H9 (cell line): ENCODE results near the gene HSD17B13. TPM values are rescaled to one million over a fixed set of nuclear protein-coding genes. Genes with fewer than 3 reads are reported as not detected.

ENCODE experiments used
- DNase-seq: peaks from one replicate; pipeline ENCODE4 v3.0.0-alpha.2; 2017
- H2AFZ ChIP-seq: one replicate; pipeline ENCODE4 v1.6.1; 2013; ENCODE audit warnings: mild to moderate bottlenecking, low read length, control low read depth, moderate library complexity
- H2AK5ac ChIP-seq: 2 replicates; pipeline ENCODE4 v1.6.1; 2013; ENCODE audit warnings: low read length, control low read depth, mixed read lengths; ENCODE audit not compliant: insufficient read length
- H2BK120ac ChIP-seq: one replicate; pipeline ENCODE4 v1.6.1; 2013; ENCODE audit warnings: low read depth, mild to moderate bottlenecking, low read length, control low read depth, inconsistent platforms; ENCODE audit not compliant: poor library complexity, severe bottlenecking
- H2BK12ac ChIP-seq: 2 replicates; pipeline ENCODE4 v1.6.1; 2013; ENCODE audit warnings: low read length, control low read depth, mixed read lengths, low read depth; ENCODE audit not compliant: insufficient read length
- H2BK15ac ChIP-seq: 2 replicates; pipeline ENCODE4 v1.6.1; 2013; ENCODE audit warnings: low read depth, low read length, control low read depth
- H2BK20ac ChIP-seq: one replicate; pipeline ENCODE4 v1.6.1; 2013; ENCODE audit warnings: low read depth, mild to moderate bottlenecking, low read length, control low read depth, inconsistent platforms; ENCODE audit not compliant: poor library complexity, severe bottlenecking
- H2BK5ac ChIP-seq: 2 replicates; pipeline ENCODE4 v1.6.1; 2013; ENCODE audit warnings: low read length, control low read depth, mixed read lengths; ENCODE audit not compliant: insufficient read length
- H3K14ac ChIP-seq: 2 replicates; pipeline ENCODE4 v1.6.1; 2013; ENCODE audit warnings: low read length, control low read depth; ENCODE audit not compliant: insufficient read depth
- H3K18ac ChIP-seq: 2 replicates; pipeline ENCODE4 v1.6.1; 2013; ENCODE audit warnings: low read depth, mild to moderate bottlenecking, mixed read lengths, low read length, control low read depth; ENCODE audit not compliant: insufficient read length
- H3K23ac ChIP-seq: 2 replicates; pipeline ENCODE4 v1.6.1; 2013; ENCODE audit warnings: low read length, control low read depth, mixed read lengths, low read depth; ENCODE audit not compliant: insufficient read length
- H3K23me2 ChIP-seq: 2 replicates; pipeline ENCODE4 v1.6.1; 2013; ENCODE audit warnings: low read depth, mild to moderate bottlenecking, mixed read lengths, low read length, control low read depth; ENCODE audit not compliant: insufficient read length, poor library complexity, severe bottlenecking
- H3K27ac ChIP-seq: 2 replicates; pipeline ENCODE4 v1.5.1; 2013; ENCODE audit warnings: low read length, control low read depth, mixed read lengths, low read depth; ENCODE audit not compliant: insufficient read length
- H3K27me3 ChIP-seq: 2 replicates; pipeline ENCODE4 v1.6.1; 2013; ENCODE audit warnings: low read length, control low read depth, inconsistent platforms; ENCODE audit not compliant: insufficient read depth
- H3K4ac ChIP-seq: 2 replicates; pipeline ENCODE4 v1.6.1; 2013; ENCODE audit warnings: low read depth, mild to moderate bottlenecking, control low read depth, inconsistent platforms, low read length, moderate library complexity
- H3K4me1 ChIP-seq: 2 replicates; pipeline ENCODE4 v1.6.1; 2013; ENCODE audit warnings: low read length, control low read depth, inconsistent platforms; ENCODE audit not compliant: insufficient read depth
- H3K4me2 ChIP-seq: 2 replicates; pipeline ENCODE4 v1.6.1; 2013; ENCODE audit warnings: low read length, control low read depth, mixed read lengths; ENCODE audit not compliant: insufficient read length, insufficient read depth
- H3K56ac ChIP-seq: 2 replicates; pipeline ENCODE4 v1.6.1; 2013; ENCODE audit warnings: low read depth, mild to moderate bottlenecking, mixed read lengths, low read length, control low read depth; ENCODE audit not compliant: insufficient read length
- H3K79me1 ChIP-seq: 2 replicates; pipeline ENCODE4 v1.6.1; 2013; ENCODE audit warnings: low read depth, mild to moderate bottlenecking, moderate library complexity, low read length, control low read depth, inconsistent platforms; ENCODE audit not compliant: insufficient read depth, poor library complexity, severe bottlenecking
- H3K79me2 ChIP-seq: 2 replicates; pipeline ENCODE4 v1.6.1; 2013; ENCODE audit warnings: low read length, control low read depth, inconsistent platforms; ENCODE audit not compliant: insufficient read depth
- H3K9ac ChIP-seq: 2 replicates; pipeline ENCODE4 v1.6.1; 2013; ENCODE audit warnings: low read length, control low read depth, mixed read lengths; ENCODE audit not compliant: insufficient read length; ENCODE audit errors: extremely low read depth
- H3K9me3 ChIP-seq: one replicate; pipeline ENCODE4 v1.6.1; 2013; ENCODE audit warnings: low read depth, low read length, inconsistent platforms; ENCODE audit not compliant: control insufficient read depth
- H3T11ph ChIP-seq: one replicate; pipeline ENCODE4 v1.6.1; 2013; ENCODE audit warnings: mild to moderate bottlenecking, low read length, control low read depth, inconsistent platforms
- H4K20me1 ChIP-seq: one replicate; pipeline ENCODE4 v1.6.1; 2013; ENCODE audit not compliant: control insufficient read depth, insufficient read length, insufficient read depth
- H4K5ac ChIP-seq: 2 replicates; pipeline ENCODE4 v1.6.1; 2013; ENCODE audit warnings: low read depth, mild to moderate bottlenecking, mixed read lengths, low read length, control low read depth; ENCODE audit not compliant: insufficient read length
- H4K8ac ChIP-seq: replicated peaks from 2 replicates; pipeline ENCODE4 v1.6.1; 2013; ENCODE audit warnings: low read length, control low read depth, mixed read lengths, low read depth; ENCODE audit not compliant: insufficient read length
- H4K91ac ChIP-seq: 2 replicates; pipeline ENCODE4 v1.6.1; 2013; ENCODE audit warnings: low read depth, mild to moderate bottlenecking, moderate library complexity, mixed read lengths, low read length, control low read depth; ENCODE audit not compliant: insufficient read length
- H3K27ac Mint-ChIP-seq, 3 experiments: 2 replicates in 2 of 3; 3 replicates in 1 of 3; pipeline ENCODE4 v1.8.0; 2020 to 2021; ENCODE audit warnings: mixed read lengths in 3 of 3, mild to moderate bottlenecking in 1 of 3, moderate library complexity in 1 of 3
- H3K27me3 Mint-ChIP-seq: 2 replicates; pipeline ENCODE4 v1.8.0; 2021; ENCODE audit warnings: low read depth, mild to moderate bottlenecking, moderate library complexity, mixed read lengths
- H3K36me3 Mint-ChIP-seq, 3 experiments: 2 replicates in 2 of 3; 3 replicates in 1 of 3; pipeline ENCODE4 v1.8.0; 2020 to 2021; ENCODE audit warnings: low read depth in 3 of 3, mixed read lengths in 3 of 3; ENCODE audit not compliant: insufficient read depth in 1 of 3
- H3K4me1 Mint-ChIP-seq, 2 experiments: 2 replicates each; pipeline ENCODE4 v1.8.0; 2020; ENCODE audit warnings: mixed read lengths in 2 of 2
- H3K4me3 Mint-ChIP-seq, 2 experiments: 2 replicates in 1 of 2; 3 replicates in 1 of 2; pipeline ENCODE4 v1.8.0; 2020 to 2021; ENCODE audit warnings: mild to moderate bottlenecking in 2 of 2, mixed read lengths in 2 of 2, moderate library complexity in 1 of 2
- H3K9me3 Mint-ChIP-seq, 2 experiments: 2 replicates in 1 of 2; 3 replicates in 1 of 2; pipeline ENCODE4 v1.8.0; 2020; ENCODE audit warnings: mild to moderate bottlenecking in 2 of 2, mixed read lengths in 2 of 2, moderate library complexity in 1 of 2
- WGBS: extraction: QIAGEN DNeasy Blood & Tissue Kit; methylation state at CpG from one replicate; pipeline ENCODE4 v1.1.7; 2013; ENCODE audit warnings: missing lambda C conversion rate, low lambda C conversion rate, mixed read lengths; ENCODE audit not compliant: insufficient read length; ENCODE audit errors: extremely low coverage; 5-methylcytosine and 5-hydroxymethylcytosine counted together
- total RNA-seq: library from RNA; stranded (reverse); gene quantifications from 2 replicates; pipeline ENCODE4 v1.2.1, GENCODE V29; 2021
- TF ChIP-seq, protein P1 (sequence below): fragments of 200-600 bp; sonication (generic); conservative IDR thresholded peaks from 3 replicates; pipeline ENCODE4 v1.8.0; 2021; ENCODE audit warnings: antibody characterized with exemption, mild to moderate bottlenecking

The HSD17B13 gene
- total RNA-seq, 1 experiment from 2014 or later: not detected

DNA sequence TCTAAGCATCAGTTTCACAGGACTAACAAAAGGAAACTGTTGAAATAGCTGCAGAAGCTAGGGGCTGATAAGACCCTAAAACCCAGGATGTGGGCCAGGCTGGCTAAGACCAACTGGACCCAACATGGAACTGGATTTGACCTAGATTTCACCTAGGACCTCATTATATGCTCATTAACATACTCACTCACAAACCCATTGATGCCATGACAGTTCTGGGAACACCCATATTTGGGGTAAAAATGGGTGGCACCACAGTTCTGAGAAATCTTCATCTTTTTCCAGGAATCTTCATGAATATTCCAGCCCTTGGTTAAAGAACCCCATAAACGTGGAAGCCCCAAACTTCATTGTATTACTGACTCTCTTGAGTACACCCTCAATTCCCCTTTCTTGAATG is 41.1 kb downstream of the HSD17B13 start:
- Histone ChIP-seq H4K8ac (no peak overlapping the region), H2BK15ac (no peak overlapping the region), H3K9me3 (no peaks in the 10 kb centered on the region), H4K5ac (no peak overlapping the region), H3K27me3 (no peaks in the 10 kb centered on the region), H3K23me2 (no peaks in the 10 kb centered on the region), H2AK5ac (no peak overlapping the region), H3K56ac (no peak overlapping the region), H2BK20ac (no peak overlapping the region), H3K14ac (no peak overlapping the region), H2BK12ac (no peak overlapping the region), H2AFZ (no peak overlapping the region), H3K23ac (no peak overlapping the region), H3K4me2 (no peak overlapping the region), H4K91ac (no peak overlapping the region), H3K79me2 (no peaks in the 10 kb centered on the region), H2BK5ac (no peak overlapping the region), H3K79me1 (no peaks in the 10 kb centered on the region), H3T11ph (no peak overlapping the region), H3K4ac (no peak overlapping the region), H3K9ac (no peak overlapping the region), H3K18ac (no peak overlapping the region), H2BK120ac (no peak overlapping the region), H3K27ac (no peak overlapping the region), H4K20me1 (no peaks in the 10 kb centered on the region), H3K4me1 (no peaks in the 10 kb centered on the region)
- Mint-ChIP-seq H3K4me1 (no peaks in the 10 kb centered on the region), H3K4me3 (no peak overlapping the region), H3K27me3 (peaks cover 2% of the 10 kb centered on the region; the same call in 1 of the 2 replicates), H3K36me3 (peaks cover 8 to 27% (median 25%) of the 10 kb centered on the region in 3 experiments; a peak in 6 of 7 replicates), H3K27ac (no peak overlapping the region), H3K9me3 (peaks cover 27 to 32% of the 10 kb centered on the region in 2 experiments)
- TF ChIP-seq, protein P1, sequence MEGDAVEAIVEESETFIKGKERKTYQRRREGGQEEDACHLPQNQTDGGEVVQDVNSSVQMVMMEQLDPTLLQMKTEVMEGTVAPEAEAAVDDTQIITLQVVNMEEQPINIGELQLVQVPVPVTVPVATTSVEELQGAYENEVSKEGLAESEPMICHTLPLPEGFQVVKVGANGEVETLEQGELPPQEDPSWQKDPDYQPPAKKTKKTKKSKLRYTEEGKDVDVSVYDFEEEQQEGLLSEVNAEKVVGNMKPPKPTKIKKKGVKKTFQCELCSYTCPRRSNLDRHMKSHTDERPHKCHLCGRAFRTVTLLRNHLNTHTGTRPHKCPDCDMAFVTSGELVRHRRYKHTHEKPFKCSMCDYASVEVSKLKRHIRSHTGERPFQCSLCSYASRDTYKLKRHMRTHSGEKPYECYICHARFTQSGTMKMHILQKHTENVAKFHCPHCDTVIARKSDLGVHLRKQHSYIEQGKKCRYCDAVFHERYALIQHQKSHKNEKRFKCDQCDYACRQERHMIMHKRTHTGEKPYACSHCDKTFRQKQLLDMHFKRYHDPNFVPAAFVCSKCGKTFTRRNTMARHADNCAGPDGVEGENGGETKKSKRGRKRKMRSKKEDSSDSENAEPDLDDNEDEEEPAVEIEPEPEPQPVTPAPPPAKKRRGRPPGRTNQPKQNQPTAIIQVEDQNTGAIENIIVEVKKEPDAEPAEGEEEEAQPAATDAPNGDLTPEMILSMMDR: no peak
- DNase-seq: no peak
- WGBS: no CpG with 5 or more reads among the region's 1 CpG
